ENCODE results near the gene CABP1. TPM values are rescaled to one million over a fixed set of nuclear protein-coding genes. Genes with fewer than 3 reads are reported as not detected.

The CABP1 gene
- total and polyA plus RNA-seq, 4 experiments from 2014 or later, result not detected

DNA sequence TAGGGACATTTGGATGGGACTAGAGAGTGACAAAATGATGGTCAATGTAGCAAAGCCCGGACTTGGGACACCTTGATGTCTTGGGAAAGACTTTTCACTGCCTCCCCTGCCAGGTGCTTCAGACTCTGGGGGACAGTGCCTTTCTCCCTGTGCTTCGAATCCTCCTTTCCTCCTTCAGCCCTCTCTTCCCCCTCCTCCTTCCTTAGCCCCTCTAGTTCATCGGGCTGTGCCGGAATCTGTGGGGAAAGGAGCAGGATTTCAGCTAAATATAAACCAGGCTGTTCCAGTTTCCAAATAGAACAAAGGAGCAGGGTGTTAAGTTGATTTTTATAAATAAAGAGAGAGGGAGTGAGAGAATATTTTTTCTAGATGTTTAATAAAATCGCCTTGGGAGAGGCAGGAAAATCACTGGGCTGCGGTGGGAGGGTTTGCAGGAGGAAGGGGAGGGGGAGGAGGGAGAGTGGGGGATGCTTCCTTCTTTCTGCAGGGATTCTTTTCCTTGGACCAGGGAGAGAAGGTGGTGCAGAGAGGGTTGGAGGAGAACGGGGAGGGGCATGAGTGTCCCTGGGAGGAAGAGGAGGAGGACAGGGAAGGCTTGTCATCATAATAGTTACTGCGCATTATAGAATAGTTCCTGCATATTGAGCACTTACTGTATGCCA, 21.3 kb upstream of the CABP1 start:
- Histone ChIP-seq H3K9me3 (ENCODE audit: control insufficient read depth in 1 of 2, low read length in 2 of 2) (no peaks in the 10 kb centered on the region), H3K27me3 (ENCODE audit: insufficient read depth, low read length) (no peaks in the 10 kb centered on the region), H3K4me3 (ENCODE audit: low read length in 2 of 2) (no peak overlapping the region), H3K27ac (ENCODE audit: low read depth, low read length) (no peak overlapping the region), H3K4me1 (ENCODE audit: insufficient read depth, low read length) (no peaks in the 10 kb centered on the region), H3K36me3 (ENCODE audit: insufficient read depth, low read length) (no peaks in the 10 kb centered on the region)
- Mint-ChIP-seq H3K27ac (peak overlapping the region in 1 of 7 donors; percentile 62), H3K4me1 (no peaks in the 10 kb centered on the region), H3K4me3 (no peak overlapping the region), H3K27me3 (peaks cover 14 to 25% of the 10 kb centered on the region in 2 donors), H3K36me3 (peaks cover 0 to 3% of the 10 kb centered on the region in 2 donors), H3K9me3 (no peaks in the 10 kb centered on the region)
- ChIA-PET CTCF (ENCODE audit: partially characterized antibody) (interaction anchor here (0.6 to 1.1 kb wide), 3 partner anchors 28 to 188 kb away, joined by 3 read pairs; no protein-coding TSS in a partner anchor), POLR2A (ENCODE audit: partially characterized antibody) (interaction anchor here (0.5 kb wide), 1 partner anchor 13 kb away, joined by 3 read pairs; no protein-coding TSS in a partner anchor)
- no peak for DNase-seq
- intact Hi-C loops (cut with micrococcal nuclease), result no loop called here

DNA sequence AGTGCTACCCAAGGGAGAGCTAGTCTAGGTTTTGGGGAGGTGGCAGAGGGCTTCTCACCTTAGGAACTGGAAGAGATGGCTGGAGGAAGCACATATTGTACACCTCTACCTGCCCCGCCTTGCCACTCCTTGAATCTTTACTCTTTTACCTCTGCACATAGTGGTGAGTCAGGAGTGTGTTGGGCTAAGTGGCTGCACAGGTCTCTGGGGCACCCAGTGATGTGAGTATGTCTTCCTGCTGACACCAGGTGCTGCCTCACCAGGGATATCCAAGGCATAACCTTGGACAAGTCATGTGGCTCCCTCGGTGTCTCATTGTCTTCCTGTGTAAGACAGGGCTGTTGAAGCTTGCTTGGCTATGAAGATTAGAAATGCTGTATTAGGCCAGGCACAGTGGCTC, 19.8 kb upstream of the CABP1 start:
- POLR2A ChIA-PET (ENCODE audit: partially characterized antibody), result no interaction called here
- intact Hi-C loops (cut with micrococcal nuclease), result no loop called here
- no peak overlapping the region for H3K4me3 Mint-ChIP-seq

DNA sequence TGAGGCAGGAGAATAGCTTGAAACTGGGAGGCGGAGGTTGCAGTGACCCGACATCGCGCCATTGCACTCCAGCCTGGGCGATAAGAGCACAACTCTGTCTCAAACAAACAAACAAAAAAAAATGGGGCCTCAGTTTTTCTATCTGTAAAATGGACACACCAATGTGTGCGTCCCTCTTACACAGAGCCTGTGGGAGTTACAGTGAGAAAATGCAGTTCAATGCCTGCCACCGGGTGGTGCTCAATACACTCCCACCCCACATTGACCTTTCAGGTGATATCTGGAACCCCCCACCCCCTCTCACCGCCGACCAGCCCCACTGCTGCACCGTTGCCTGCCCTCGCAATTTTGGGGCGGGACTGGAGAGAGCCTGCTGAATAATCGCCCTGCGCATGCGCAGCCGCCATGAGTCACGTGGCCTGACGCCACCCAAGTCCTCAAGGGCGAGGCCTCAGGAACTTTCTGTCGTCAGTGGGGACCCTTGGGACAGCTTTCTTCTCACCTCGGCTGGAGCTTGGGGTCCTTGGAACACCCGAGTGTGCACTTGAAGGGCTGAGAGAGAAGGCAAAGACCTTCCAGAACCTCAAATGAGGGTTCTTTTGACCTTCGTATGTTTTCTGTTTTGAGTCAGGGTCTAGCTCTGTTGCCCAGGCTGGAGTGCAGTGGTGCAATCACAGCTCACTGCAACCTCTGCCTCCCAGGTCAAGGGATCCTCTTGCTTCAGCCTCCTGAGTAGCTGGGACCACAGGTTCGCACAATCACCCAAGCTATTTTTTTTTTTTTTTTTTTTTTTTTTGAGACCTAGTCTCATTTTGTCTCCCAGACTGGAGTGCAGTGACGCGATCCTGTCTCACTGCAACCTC, 14.6 kb upstream of the CABP1 start:
- ChIA-PET POLR2A (ENCODE audit: partially characterized antibody) (no interaction called here), CTCF (ENCODE audit: partially characterized antibody) (interaction anchor here (0.7 to 1.5 kb wide), 3 partner anchors 21 to 637 kb away, joined by 3 to 5 read pairs (median 4); partner anchors contain the start of gene BICDL1)
- Histone ChIP-seq H3K27me3 (ENCODE audit: insufficient read depth, low read length) (no peaks in the 10 kb centered on the region), H3K4me3 (ENCODE audit: low read length in 2 of 2) (no peak overlapping the region), H3K27ac (ENCODE audit: low read depth, low read length) (no peak overlapping the region), H3K4me1 (ENCODE audit: insufficient read depth, low read length) (no peaks in the 10 kb centered on the region), H3K36me3 (ENCODE audit: insufficient read depth, low read length) (no peaks in the 10 kb centered on the region), H3K9me3 (ENCODE audit: control insufficient read depth in 1 of 2, low read length in 2 of 2) (no peaks in the 10 kb centered on the region)
- H3K27ac Mint-ChIP-seq, result no peak overlapping the region
- no peaks in the 10 kb centered on the region for H3K9me3 Mint-ChIP-seq
- intact Hi-C loops (cut with micrococcal nuclease), result no loop called here
- DNase-seq, result no peak
- no peaks in the 10 kb centered on the region for H3K4me1 Mint-ChIP-seq
- peak overlapping the region in 1 of 8 donors; percentile 32 for H3K4me3 Mint-ChIP-seq
- H3K36me3 Mint-ChIP-seq, result no peaks in the 10 kb centered on the region
- peaks cover 4 to 6% of the 10 kb centered on the region in 2 donors for H3K27me3 Mint-ChIP-seq

More for the DNA sequence above, 19.8 kb upstream of the CABP1 start:
- CTCF ChIA-PET (ENCODE audit: partially characterized antibody), result no interaction called here
- no peaks in the 10 kb centered on the region for H3K9me3 Mint-ChIP-seq
- peaks cover 14 to 25% of the 10 kb centered on the region in 2 donors for H3K27me3 Mint-ChIP-seq
- H3K36me3 Mint-ChIP-seq, result peaks cover 0 to 3% of the 10 kb centered on the region in 2 donors
- Histone ChIP-seq H3K27me3 (ENCODE audit: insufficient read depth, low read length) (no peaks in the 10 kb centered on the region), H3K4me1 (ENCODE audit: insufficient read depth, low read length) (no peaks in the 10 kb centered on the region), H3K9me3 (ENCODE audit: control insufficient read depth in 1 of 2, low read length in 2 of 2) (no peaks in the 10 kb centered on the region), H3K27ac (ENCODE audit: low read depth, low read length) (no peak overlapping the region), H3K4me3 (ENCODE audit: low read length in 2 of 2) (no peak overlapping the region), H3K36me3 (ENCODE audit: insufficient read depth, low read length) (no peaks in the 10 kb centered on the region)
- H3K27ac Mint-ChIP-seq, result no peak overlapping the region
- H3K4me1 Mint-ChIP-seq, result no peaks in the 10 kb centered on the region
- DNase-seq, result no peak

DNA sequence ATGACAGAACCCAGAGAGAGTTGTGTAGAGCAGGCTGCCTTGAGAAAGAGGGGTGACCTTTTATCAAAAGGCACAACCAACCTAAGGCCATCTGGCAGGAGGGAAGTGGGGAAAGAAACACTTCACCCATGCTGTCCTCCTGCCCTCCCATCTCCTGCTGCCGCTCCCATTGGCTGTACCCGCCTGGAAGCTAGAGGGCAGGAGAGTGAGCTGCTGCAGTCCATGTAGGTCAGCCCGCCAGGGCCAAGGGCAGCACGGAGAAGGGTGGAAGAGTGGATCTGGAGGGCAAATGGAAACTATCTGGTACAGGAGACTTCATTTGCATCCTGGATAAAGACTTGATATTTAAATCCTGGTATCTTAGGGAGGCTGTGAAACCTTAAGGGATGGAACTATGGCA, 11.5 kb upstream of the CABP1 start:
- Histone ChIP-seq H3K27ac (ENCODE audit: low read depth, low read length) (no peak overlapping the region), H3K36me3 (ENCODE audit: insufficient read depth, low read length) (no peaks in the 10 kb centered on the region), H3K27me3 (ENCODE audit: insufficient read depth, low read length) (no peaks in the 10 kb centered on the region), H3K4me3 (ENCODE audit: low read length in 2 of 2) (no peak overlapping the region), H3K9me3 (ENCODE audit: control insufficient read depth in 1 of 2, low read length in 2 of 2) (no peaks in the 10 kb centered on the region), H3K4me1 (ENCODE audit: insufficient read depth, low read length) (no peaks in the 10 kb centered on the region)
- no peak overlapping the region for H3K4me3 Mint-ChIP-seq
- CTCF ChIA-PET (ENCODE audit: partially characterized antibody), result interaction anchor here (1.2 to 1.7 kb wide), 3 partner anchors 16 to 21 kb away, joined by 3 read pairs; no protein-coding TSS in a partner anchor
- no peak overlapping the region for H3K27ac Mint-ChIP-seq
- H3K4me1 Mint-ChIP-seq, result no peaks in the 10 kb centered on the region
- H3K27me3 Mint-ChIP-seq, result peaks cover 2 to 5% of the 10 kb centered on the region in 2 donors
- no peaks in the 10 kb centered on the region for H3K9me3 Mint-ChIP-seq
- no peaks in the 10 kb centered on the region for H3K36me3 Mint-ChIP-seq
- no peak for DNase-seq
- POLR2A ChIA-PET (ENCODE audit: partially characterized antibody), result no interaction called here
- intact Hi-C loops (cut with micrococcal nuclease), result no loop called here

DNA sequence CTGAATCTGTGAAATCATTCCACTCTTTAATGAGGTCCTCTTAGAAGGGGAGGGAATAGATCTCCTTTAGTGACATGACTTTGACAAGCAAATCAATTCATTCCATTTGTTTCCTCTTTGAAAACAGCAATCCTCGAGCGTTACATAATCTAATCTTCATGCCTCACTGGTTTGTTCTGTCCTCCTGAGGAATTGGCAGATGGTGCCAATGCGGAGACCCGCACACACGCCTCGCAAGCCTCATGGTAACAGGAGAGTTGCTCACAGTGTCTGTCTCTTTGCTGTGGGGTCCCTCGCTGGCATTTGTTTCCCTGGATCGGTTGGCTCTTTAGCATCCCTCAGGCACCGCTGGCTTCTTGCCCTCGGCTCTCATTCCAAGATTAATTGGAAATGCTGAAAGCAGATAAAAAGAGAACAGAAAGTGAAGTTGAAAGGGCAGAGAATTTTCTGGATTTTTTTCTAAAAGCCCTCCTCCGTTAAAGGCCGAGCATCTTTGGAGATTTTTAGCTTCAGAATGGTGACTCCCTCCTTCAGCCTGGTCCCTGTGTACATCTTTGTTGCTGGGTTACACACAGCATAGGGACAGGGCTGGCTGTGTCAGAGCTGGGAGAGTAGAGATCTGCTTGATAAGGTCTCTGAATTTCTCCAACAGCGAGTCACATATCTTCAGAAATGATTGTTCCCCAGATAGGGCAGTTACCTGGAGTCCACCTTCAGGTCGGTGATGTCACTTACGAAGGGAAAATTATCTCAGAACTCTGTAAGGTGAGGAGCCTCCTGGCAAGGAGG, 10.1 kb upstream of the CABP1 start:
- no peak for DNase-seq
- no peaks in the 10 kb centered on the region for H3K36me3 ChIP-seq (ENCODE audit: insufficient read depth, low read length)
- ChIA-PET POLR2A (ENCODE audit: partially characterized antibody) (no interaction called here), CTCF (ENCODE audit: partially characterized antibody) (interaction anchor here (0.5 to 1.3 kb wide), 4 partner anchors 14 to 656 kb away, joined by 3 read pairs; no protein-coding TSS in a partner anchor)
- H3K4me1 ChIP-seq (ENCODE audit: insufficient read depth, low read length), result no peaks in the 10 kb centered on the region
- Mint-ChIP-seq H3K36me3 (no peaks in the 10 kb centered on the region), H3K9me3 (no peaks in the 10 kb centered on the region), H3K4me1 (no peaks in the 10 kb centered on the region), H3K27ac (no peak overlapping the region), H3K27me3 (peaks cover 2 to 6% of the 10 kb centered on the region in 2 donors), H3K4me3 (no peak overlapping the region)
- H3K27ac ChIP-seq (ENCODE audit: low read depth, low read length), result no peak overlapping the region
- H3K4me3 ChIP-seq (ENCODE audit: low read length in 2 of 2), result no peak overlapping the region
- no peaks in the 10 kb centered on the region for H3K9me3 ChIP-seq (ENCODE audit: control insufficient read depth in 1 of 2, low read length in 2 of 2)
- intact Hi-C loops (cut with micrococcal nuclease), result no loop called here
- no peaks in the 10 kb centered on the region for H3K27me3 ChIP-seq (ENCODE audit: insufficient read depth, low read length)

DNA sequence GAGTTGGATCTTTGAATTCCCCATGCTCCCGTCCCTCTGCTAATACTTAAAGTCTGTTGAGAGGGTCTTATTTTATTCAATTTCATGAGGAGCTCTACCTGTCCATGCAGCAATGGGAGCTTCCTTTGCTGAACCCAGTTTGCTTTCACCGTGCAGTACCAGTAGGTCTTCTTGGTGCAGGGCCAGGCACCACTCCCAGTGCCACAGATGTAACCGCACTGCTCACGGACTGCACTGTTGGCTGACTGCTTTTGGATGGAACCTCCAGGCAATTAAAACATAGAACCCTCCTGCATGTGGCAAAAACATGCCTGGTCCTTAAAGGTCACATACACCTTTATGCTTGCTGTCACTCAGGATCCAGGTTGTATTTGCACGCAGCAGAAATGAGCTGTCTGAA, 9.3 kb upstream of the CABP1 start:
- Mint-ChIP-seq H3K4me1 (no peaks in the 10 kb centered on the region), H3K9me3 (no peaks in the 10 kb centered on the region), H3K4me3 (no peak overlapping the region), H3K27me3 (peaks cover 2 to 6% of the 10 kb centered on the region in 2 donors), H3K27ac (no peak overlapping the region), H3K36me3 (no peaks in the 10 kb centered on the region)
- ChIA-PET CTCF (ENCODE audit: partially characterized antibody) (interaction anchor here (0.5 kb wide), 1 partner anchor 34 kb away, joined by 3 read pairs; no protein-coding TSS in a partner anchor), POLR2A (ENCODE audit: partially characterized antibody) (no interaction called here)
- Histone ChIP-seq H3K27ac (ENCODE audit: low read depth, low read length) (no peak overlapping the region), H3K4me1 (ENCODE audit: insufficient read depth, low read length) (no peaks in the 10 kb centered on the region), H3K4me3 (ENCODE audit: low read length in 2 of 2) (no peak overlapping the region), H3K36me3 (ENCODE audit: insufficient read depth, low read length) (no peaks in the 10 kb centered on the region), H3K9me3 (ENCODE audit: control insufficient read depth in 1 of 2, low read length in 2 of 2) (no peaks in the 10 kb centered on the region), H3K27me3 (ENCODE audit: insufficient read depth, low read length) (no peaks in the 10 kb centered on the region)
- no peak for DNase-seq
- intact Hi-C loops (cut with micrococcal nuclease), result no loop called here

Measured in CD4-positive, alpha-beta memory T cell (primary cell).